SK-N-SH treated with all-trans-retinoic acid at 6 μM for 48 hours (cell line): ENCODE measurements around the gene COX14.
"Not testable (repeated sequence)": the region's sequence is repeated elsewhere in the genome, so short reads cannot be mapped to it uniquely, and the experiment has no call there.

Experiments
- ARNTL ChIP-seq: fragments of 450-650 bp; formaldehyde crosslinking; IDR thresholded peaks from 2 replicates; pipeline ENCODE4 v1.5.0; 2020; ENCODE audit warnings: low read depth, mild to moderate bottlenecking, moderate library complexity, borderline replicate concordance
- CREB5 ChIP-seq: fragments of 250-450 bp; sonication (Bioruptor Pico); IDR thresholded peaks from 2 replicates; pipeline ENCODE4 v1.5.1; 2020; ENCODE audit warnings: low read depth, mild to moderate bottlenecking, moderate library complexity
- CSDC2 ChIP-seq: fragments of 250-450 bp; sonication (Bioruptor Pico); IDR thresholded peaks from 2 replicates; pipeline ENCODE4 v1.5.0; 2020; ENCODE audit warnings: mild to moderate bottlenecking, moderate library complexity
- ESRRG ChIP-seq: fragments of 250-450 bp; sonication (Bioruptor Pico); IDR thresholded peaks from 2 replicates; pipeline ENCODE4 v1.6.1; 2021; ENCODE audit warnings: mild to moderate bottlenecking
- ISL1 ChIP-seq: fragments of 250-450 bp; sonication (Bioruptor Pico); IDR thresholded peaks from 2 replicates; pipeline ENCODE4 v2.1.2; 2022; ENCODE audit warnings: mild to moderate bottlenecking, moderate library complexity
- PATZ1 ChIP-seq: fragments of 250-450 bp; sonication (Bioruptor Pico); IDR thresholded peaks from 2 replicates; pipeline ENCODE4 v1.8.0; 2020; ENCODE audit warnings: mild to moderate bottlenecking, moderate library complexity, borderline replicate concordance
- POU6F1 ChIP-seq: fragments of 250-450 bp; sonication (Bioruptor Pico); IDR thresholded peaks from 2 replicates; pipeline ENCODE4 v1.8.0; 2021; ENCODE audit warnings: low read depth, mild to moderate bottlenecking, moderate library complexity, borderline replicate concordance
- PPARA ChIP-seq: fragments of 250-450 bp; sonication (Bioruptor Pico); IDR thresholded peaks from 2 replicates; pipeline ENCODE4 v1.5.0; 2020; ENCODE audit warnings: mild to moderate bottlenecking, borderline replicate concordance
- RARB ChIP-seq: fragments of 250-450 bp; sonication (Bioruptor Pico); IDR thresholded peaks from 2 replicates; pipeline ENCODE4 v1.8.0; 2021; ENCODE audit warnings: mild to moderate bottlenecking, moderate library complexity
- TCF4 ChIP-seq: fragments of 250-450 bp; sonication (Bioruptor Pico); IDR thresholded peaks from 2 replicates; pipeline ENCODE4 v1.8.0; 2021; ENCODE audit warnings: mild to moderate bottlenecking, moderate library complexity, borderline replicate concordance
- ZFP3 ChIP-seq: fragments of 250-450 bp; sonication (Bioruptor Pico); IDR thresholded peaks from 2 replicates; pipeline ENCODE4 v1.5.0; 2020; ENCODE audit warnings: mild to moderate bottlenecking, moderate library complexity
- ZFP30 ChIP-seq: fragments of 450-650 bp; formaldehyde crosslinking; IDR thresholded peaks from 2 replicates; pipeline ENCODE4 v1.5.0; 2022; ENCODE audit warnings: mild to moderate bottlenecking, moderate library complexity

- not testable (repeated sequence) for TF ChIP-seq ISL1 (CRISPR knock-in tag); POU6F1 (CRISPR knock-in tag); ZFP30 (CRISPR knock-in tag); RARB (CRISPR knock-in tag); CREB5; ARNTL (CRISPR knock-in tag); PATZ1 (CRISPR knock-in tag); ESRRG (CRISPR knock-in tag); ZFP3; CSDC2 (CRISPR knock-in tag); TCF4 (CRISPR knock-in tag); PPARA (CRISPR knock-in tag)
Measured at GRCh38 chr12:50154947-50155346, 42.9 kb downstream of the COX14 start.
